ENCODE measurements around the gene SPIRE1. TPM values are rescaled to one million over a fixed set of nuclear protein-coding genes. Genes with fewer than 3 reads are reported as not detected.

The SPIRE1 gene
- total RNA-seq, 1 donor from 2014 or later: 41.0 TPM

DNA sequence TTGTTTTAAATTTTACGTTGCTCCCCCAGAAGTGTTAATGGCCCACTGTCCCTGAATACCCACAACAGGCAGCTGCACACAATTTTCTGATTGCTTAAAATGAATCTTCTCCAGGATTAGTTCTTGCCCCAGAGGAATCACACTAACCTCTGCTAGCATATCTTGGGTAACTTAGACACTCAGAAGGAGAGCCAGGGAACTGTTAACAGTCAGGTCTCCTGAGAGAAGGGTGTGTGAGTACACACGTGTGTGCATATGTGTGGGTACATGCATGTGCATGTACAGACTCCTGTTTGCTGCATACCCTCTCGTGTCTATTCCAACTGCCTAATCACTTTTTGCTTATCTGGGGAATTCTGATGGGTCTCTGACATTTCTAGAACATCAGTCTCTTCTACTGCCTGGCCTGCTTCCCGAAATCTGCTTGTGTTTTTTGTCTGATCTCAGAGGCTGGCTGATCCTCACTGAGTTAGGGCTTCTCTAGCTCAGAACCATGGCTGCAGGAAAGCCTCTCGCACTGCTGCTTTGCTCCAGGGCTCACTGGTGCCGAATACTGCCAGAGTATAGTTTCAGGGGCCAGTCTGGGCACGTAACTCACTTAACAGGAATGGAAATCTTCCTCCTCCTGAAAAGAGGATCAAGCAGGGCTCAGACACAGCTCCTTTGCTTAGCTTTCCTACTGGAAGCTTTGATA is 187.4 kb downstream of the SPIRE1 start:
- intact Hi-C loops (cut with micrococcal nuclease): no loop called here
- ATAC-seq: peak; percentile 81
- no peak for DNase-seq

DNA sequence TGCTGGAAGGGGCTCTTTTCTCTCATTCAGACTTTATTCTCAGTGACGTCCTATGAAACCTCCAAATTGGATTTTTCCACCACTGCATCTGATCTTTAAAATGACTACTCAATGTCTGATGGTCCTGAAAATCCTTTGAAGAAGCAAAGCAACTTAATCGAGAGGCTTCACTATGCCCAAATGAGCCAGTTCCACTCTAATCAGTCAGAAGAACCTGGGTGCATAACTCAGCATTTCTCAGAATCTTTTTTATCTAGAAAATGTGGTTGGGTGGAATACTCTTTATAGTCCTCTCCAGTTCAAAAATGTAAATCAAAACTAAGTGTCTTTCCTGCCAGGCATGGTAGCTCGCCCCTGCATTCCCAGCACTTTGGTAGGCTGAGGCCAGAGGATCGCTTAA is 189.5 kb downstream of the SPIRE1 start:
- no peak for ATAC-seq
- intact Hi-C loops (cut with micrococcal nuclease): no loop called here

DNA sequence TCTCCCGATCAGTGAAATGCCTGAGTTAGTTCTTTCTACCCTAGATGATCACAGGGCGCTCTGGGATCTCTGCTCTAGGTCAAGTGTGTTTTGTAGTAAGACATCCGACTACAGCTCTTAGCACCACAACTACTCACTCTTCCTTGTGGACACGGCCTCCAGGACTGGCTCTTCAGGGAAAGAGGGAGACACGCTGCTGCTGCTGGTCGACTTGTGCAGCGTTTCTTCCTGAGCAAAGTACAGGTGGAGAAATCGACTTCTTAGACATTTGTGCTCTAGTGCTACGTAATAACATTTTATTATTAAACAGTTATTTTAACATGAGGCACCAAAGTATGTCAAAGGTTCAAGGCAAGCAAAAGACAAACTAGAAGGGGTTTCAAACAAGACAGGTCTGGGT is 193.2 kb downstream of the SPIRE1 start:
- intact Hi-C loops (cut with micrococcal nuclease): no loop called here
- DNase-seq (no peak), ATAC-seq (no peak)

More for the DNA sequence above, 189.5 kb downstream of the SPIRE1 start:
- no peak for DNase-seq

DNA sequence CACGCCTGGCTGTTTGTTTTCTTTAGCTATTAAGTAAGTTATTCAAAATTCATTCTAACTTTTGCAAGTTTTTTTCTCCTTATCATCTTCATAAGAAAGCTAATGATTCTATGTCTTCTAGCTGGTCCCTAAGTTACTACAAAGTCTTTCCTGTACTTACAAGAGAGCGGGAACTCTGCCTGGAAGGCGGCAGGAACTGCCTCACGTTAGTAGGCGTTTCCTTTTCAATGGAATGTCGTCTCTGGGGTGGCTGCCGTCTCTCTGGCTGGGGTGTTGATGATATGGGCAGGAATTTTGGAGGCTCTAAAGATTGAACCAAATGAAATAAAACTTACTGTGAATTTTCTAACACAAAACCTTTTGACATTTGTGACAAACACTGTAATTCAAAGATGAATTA is 194.7 kb downstream of the SPIRE1 start:
- no peak for ATAC-seq

DNA sequence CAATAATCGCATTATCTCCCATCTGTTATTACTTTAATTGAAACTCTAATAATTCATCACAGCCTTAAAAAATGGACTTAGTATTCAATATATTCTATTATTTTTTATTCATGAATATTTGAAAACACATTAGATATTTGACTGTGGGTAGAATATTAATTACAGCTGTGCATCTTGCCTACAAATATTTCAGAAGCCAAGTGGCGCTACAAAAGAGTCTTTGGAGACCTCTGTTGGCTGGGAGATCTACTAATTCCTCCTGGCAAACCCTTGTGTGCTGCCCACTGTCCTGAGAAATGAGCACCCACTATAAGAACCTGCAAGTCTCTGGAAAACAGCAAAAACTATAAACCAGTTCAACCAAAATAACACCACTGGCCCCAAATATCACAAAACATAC is 195.7 kb downstream of the SPIRE1 start:
- intact Hi-C loops (cut with micrococcal nuclease): no loop called here
- ATAC-seq (no peak), DNase-seq (no peak)

More for the DNA sequence above, 194.7 kb downstream of the SPIRE1 start:
- intact Hi-C loops (cut with micrococcal nuclease): no loop called here
- no peak for DNase-seq

DNA sequence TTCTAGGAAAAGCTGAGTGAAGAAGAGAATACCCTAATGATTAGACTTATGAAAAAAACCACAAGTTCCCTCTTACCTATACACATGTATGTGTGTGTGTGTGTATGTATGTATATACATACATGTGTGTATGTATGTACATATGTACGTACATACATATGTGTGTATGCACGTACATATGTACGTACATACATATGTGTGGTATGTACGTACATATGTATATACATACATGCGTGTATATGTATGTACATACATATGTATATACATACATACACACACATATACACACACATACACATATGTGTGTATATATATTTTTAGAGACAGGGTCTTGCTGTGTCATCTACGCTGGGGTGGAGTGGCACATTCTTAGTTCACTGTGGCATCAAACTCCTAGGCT is 196.6 kb downstream of the SPIRE1 start:
- no peak for ATAC-seq
- intact Hi-C loops (cut with micrococcal nuclease): no loop called here

DNA sequence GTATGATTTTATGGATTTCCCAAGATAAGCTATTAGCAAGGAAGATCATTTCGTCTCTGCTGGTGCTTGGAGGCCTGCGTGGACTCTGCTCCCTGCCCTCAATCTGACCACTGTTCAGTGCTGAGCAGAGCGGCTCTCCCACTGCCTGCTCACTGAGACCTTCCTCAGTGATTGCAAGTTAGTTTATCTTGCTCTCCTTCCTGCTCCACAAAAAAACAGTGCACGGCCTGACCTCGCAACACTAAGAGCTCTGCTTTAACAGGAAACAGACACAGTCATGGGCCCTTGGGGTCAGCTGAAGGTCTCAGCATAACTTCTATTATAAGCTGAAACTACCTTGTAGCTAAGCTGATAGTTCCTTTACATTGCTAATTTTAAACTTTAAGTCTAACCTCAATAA is 197.0 kb downstream of the SPIRE1 start:
- DNase-seq (no peak), ATAC-seq (peak; percentile 81)

More for the DNA sequence above, 196.6 kb downstream of the SPIRE1 start:
- DNase-seq: no peak

DNA sequence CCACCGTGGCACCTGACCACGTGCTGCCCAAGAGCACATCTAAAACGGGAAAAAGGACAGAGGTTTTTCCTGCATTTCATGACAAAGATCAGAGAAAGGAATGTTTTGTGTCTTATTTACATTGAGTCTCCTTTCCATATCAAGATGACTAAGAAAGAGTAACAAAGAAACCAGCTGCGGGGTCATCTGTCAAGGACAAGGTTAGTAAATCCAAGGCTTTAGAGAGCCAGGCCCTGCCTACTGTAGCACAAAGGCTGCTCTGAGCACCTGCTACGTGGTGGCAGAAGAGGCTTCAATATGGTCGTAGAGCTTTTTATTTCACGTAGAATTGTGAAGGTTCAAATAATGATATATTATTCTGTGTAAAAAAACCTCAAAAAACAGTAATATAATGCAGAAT is 199.1 kb downstream of the SPIRE1 start:
- intact Hi-C loops (cut with micrococcal nuclease): no loop called here
- ATAC-seq (no peak), DNase-seq (no peak)

More for the DNA sequence above, 197.0 kb downstream of the SPIRE1 start:
- intact Hi-C loops (cut with micrococcal nuclease): no loop called here

DNA sequence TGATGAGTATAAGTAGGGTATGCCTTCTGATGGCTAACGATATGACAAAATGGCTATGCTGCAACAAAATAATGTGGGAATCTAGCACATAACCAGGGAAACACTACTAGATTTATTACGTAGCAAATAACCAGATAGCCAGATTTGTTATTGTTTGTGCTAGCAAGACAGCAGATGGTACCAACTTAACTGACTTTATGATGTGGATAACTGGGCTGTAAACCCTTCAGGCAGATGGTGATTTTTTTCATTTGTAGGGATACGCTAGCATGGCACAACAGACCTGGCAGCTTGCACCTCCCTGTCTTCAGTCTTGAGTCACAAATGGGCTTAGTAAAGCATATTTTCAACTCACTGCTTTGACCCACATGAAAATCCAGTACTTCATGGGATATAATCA is 201.5 kb downstream of the SPIRE1 start:
- no peak for DNase-seq
- ATAC-seq: no peak
- intact Hi-C loops (cut with micrococcal nuclease): no loop called here

DNA sequence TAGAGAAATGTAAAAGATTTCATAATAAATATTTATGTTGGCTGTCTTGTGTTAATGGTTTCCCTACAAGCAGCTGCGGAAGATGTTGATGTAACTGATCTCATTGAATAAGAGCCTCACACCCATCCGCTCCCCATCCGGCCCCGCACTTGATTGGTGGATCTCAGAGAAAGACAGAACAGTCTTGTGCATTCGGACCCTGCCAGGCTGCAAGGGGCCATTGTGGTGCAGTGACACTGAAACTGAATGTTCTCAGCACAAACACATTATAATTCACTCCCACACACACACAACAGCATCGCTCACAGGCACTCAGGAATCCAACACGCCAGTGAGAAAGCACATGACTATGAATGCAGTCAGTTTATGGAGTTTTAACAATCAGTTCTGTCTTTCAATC is 202.4 kb downstream of the SPIRE1 start:
- DNase-seq: no peak
- no peak for ATAC-seq
- intact Hi-C loops (cut with micrococcal nuclease): no loop called here

DNA sequence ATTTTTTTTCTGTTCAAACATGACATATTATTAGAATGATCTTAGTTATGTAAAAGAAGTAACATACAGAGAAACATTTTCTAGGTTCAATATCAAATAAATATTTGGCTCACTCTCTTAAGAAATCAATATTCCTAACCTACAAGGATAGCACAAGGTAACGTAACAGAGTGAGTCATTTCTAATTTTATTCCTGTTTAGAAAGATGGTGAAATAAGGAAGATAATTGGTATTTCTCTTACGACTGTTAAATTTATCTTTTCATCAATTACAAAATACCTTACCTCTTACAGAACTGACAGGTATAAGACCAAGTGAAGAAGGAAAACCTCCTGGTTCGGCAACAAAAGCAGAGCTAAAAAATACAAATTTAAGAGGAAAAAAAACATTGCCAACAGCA is 205.1 kb downstream of the SPIRE1 start:
- ATAC-seq (no peak), DNase-seq (no peak)
- intact Hi-C loops (cut with micrococcal nuclease): no loop called here

DNA sequence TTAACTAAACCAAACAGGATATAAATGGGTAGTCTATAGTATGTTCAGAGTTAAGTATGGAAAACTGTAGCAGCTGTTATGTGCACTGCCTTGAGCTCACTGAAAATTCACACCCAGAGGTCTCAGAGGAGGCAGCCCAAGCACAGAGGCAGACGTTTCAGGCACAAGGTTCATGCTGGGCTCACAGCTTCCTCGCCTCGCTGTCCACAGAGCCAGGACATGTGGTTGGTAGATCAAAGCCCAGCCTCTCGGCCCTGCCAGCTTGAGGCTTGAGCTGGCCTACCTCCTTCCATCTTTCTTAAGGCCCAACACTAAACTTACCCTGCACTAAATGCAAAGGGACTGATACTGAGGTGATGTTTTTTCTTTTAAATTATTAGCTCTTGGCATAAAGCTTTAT is 206.5 kb downstream of the SPIRE1 start:
- no peak for ATAC-seq
- intact Hi-C loops (cut with micrococcal nuclease): no loop called here

DNA sequence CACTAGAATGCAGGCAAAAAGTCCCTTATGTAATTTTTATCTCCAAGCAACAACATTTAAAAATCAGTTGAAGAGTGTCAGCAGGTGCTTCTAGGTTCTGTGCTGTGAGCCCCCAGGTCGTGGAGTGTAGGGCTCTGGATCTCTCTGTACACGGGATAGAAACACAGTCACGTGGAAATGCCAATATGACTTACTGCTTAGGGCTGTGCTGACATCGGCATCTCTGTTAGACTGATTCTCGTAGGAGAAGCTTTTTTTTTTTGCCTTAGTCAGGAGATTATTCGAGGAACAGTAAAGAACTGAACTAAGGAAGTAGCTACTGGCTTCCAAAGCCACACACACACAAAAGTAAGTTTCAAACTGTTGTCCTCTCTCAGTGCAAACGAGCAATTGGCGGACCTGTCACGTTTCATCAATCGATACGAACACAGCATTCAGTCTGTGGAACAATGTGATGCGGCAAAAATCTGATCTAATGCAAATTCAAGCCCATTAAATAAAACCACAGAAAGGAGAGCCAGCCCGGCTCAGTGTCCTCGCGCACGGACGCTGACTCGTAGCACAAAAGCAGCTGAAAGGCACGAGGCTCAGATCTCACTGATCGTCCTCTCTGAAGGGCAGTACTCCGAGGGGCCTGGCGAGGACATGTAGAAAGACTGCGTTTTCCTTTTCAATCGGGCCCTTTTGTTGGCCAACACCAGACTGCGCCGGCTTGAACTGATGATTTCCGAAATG is 208.7 kb downstream of the SPIRE1 start:
- ATAC-seq (peak; percentile 63), DNase-seq (no peak)
- intact Hi-C loops (cut with micrococcal nuclease): no loop called here

More for the DNA sequence above, 206.5 kb downstream of the SPIRE1 start:
- no peak for DNase-seq

DNA sequence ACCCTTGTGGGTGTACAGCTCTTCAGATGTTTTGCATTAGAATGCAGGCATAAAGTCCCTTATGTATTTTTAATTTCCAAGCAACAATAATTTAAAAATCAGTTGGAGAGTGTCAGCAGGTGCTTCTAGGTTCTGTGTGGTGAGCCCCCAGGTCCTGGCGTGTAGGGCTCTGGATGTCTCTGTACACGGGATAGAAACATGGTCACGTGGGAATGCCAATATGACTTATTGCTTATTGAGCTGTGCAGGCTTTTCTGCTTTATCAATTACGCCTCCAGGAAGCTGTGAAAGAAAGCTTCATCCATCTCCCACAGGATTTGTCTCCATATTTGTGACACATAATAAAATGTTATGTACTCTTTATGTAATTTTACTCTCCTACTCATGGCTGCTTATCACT is 212.4 kb downstream of the SPIRE1 start:
- intact Hi-C loops (cut with micrococcal nuclease): no loop called here
- ATAC-seq (no peak), DNase-seq (no peak)

DNA sequence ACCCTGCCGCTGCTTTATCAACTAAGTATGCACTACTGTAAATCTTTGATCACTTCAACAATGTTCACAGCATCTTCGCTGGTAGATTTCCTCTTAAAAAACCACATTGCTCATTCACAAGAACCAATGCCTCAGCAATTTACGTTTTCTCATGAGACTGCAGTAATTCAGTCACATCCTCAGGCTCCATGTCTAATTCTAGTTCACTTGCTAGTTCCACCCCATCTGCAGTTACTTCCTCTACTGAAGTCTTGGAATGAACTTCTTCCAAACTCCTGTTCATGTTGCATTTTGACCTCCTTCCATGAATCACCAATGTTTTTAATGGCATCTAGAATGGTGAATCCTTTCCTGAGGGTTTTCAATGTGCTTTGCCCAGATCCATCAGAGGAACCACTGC is 214.4 kb downstream of the SPIRE1 start:
- intact Hi-C loops (cut with micrococcal nuclease): no loop called here
- ATAC-seq (no peak), DNase-seq (no peak)

DNA sequence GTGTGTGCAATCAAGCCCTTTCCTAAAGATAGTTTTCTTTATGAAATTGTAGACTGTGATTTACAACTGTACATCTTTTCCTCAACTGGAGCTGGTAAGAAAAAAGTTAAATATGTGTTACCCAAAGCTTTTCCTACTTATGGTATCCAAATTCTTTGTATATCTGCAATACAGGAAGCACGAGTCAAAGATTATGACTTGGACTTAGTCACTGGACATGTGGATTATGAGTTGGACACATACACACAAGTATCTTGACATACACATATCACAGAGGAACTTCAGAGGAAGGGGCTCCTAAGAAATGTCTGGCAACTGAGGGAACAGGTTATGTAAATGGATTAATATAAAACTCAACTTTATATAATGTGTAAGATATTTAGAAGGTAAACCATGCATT is 215.0 kb downstream of the SPIRE1 start:
- ATAC-seq: no peak

DNA sequence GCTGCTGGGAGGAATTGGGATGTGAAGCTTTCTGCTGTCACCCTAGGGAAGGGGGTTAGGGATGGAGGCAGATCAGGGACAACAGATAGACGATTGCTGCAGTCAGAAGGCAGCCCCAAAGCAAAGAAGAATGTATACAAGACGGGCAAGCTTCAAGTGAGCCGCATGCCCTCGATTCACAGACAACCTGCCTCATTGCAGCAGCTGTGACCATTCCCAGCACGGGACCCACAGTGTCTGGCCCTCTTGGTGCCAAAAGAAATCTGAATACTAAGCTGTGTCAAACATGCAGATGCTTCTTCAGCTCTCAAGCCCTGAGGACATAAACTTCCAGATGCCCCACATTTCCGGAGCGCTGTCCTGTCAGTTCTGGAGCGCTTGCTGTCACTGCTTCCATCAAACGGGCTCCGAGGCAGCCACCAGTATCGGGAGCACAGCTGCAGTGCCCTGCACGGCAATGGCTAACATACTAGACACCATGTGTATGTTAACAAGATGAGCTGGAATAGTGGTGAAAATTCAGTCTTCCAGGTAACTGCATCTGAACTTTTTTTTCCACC is 216.4 kb downstream of the SPIRE1 start:
- intact Hi-C loops (cut with micrococcal nuclease): no loop called here
- DNase-seq (no peak), ATAC-seq (no peak)

More for the DNA sequence above, 215.0 kb downstream of the SPIRE1 start:
- no peak for DNase-seq
- intact Hi-C loops (cut with micrococcal nuclease): no loop called here

DNA sequence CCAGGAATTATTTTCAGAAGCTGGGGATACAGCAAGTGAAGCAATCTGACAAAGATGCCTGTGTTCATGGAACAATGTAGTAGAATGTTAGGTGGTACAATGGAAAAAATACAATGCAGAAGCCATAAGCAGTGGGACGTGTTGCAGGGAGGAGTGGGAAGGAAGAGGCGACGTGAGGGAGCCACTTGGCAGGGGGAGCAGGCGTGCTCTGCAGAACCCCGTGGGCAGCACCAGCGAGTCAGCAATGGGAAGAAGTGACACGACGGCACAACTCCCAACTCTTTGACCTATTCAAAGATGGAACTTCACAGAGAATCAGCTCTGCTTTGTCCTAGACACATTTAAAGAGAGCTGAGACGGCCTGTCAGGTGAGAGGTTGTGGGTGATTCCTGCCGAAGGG is 219.7 kb downstream of the SPIRE1 start:
- DNase-seq (no peak), ATAC-seq (no peak)
- intact Hi-C loops (cut with micrococcal nuclease): no loop called here

DNA sequence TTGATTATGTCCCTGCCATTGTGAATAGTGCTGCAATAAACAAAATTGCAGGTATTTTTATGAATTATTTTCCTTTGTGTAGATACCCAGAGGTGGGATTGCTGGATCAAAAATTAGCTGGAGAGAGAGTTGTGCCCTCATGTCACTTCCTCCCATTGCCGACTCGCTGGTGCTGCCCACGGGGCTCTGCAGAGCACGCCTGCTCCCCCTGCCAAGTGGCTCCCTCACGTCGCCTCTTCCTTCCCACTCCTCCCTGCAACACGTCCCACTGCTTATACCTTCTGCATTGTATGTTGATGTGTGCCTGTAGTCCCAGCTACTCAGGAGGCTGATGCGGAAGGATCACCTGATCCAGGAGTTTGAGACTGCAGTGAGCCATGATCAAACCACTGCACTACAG is 222.0 kb downstream of the SPIRE1 start:
- DNase-seq (no peak), ATAC-seq (no peak)
- intact Hi-C loops (cut with micrococcal nuclease): no loop called here

DNA sequence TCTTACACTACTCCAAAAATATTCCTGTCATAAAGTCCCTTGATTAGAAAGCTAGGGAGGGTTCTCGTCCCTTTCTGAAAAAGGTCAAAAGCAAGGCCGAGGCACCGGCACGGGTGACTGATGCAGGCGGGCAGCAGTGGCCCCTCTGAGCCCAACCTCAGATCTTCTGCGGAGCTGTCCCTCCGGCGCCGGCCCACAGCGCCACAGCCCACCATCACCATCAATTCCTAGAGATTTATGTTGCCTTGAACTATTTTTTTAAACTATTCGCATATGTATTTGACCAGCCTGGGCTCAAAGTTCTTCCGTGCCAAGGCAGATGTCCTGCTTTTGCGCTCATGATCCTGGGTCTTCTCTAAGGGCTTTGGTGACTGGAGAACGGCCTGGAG is 223.4 kb downstream of the SPIRE1 start:
- ATAC-seq (no peak), DNase-seq (no peak)
- intact Hi-C loops (cut with micrococcal nuclease): no loop called here

Measured in left ventricle myocardium superior (tissue), 1 donor.